ENCODE results near the gene TRAPPC8.

TRAPPC8 gene

DNA sequence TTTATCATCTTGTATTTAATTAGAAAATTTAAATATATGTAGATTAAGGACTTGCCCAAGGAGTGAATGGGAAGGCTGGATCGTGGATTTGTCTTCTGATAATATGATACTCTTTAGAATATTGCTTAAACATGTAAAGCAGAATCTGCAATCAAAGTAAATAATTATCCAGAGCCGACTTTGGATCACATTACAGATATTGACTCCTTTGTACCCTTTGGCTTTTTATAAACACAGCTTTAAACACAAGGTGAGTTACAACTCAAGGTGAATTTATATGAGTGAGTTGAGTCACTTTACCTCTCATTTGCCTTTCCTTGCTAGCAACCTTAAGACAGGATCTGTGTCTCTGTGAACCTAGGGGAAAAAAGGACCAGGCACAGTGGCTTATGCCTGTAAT lies 144.5 kb downstream of the TRAPPC8 start:
- TF ChIP-seq, protein P1, sequence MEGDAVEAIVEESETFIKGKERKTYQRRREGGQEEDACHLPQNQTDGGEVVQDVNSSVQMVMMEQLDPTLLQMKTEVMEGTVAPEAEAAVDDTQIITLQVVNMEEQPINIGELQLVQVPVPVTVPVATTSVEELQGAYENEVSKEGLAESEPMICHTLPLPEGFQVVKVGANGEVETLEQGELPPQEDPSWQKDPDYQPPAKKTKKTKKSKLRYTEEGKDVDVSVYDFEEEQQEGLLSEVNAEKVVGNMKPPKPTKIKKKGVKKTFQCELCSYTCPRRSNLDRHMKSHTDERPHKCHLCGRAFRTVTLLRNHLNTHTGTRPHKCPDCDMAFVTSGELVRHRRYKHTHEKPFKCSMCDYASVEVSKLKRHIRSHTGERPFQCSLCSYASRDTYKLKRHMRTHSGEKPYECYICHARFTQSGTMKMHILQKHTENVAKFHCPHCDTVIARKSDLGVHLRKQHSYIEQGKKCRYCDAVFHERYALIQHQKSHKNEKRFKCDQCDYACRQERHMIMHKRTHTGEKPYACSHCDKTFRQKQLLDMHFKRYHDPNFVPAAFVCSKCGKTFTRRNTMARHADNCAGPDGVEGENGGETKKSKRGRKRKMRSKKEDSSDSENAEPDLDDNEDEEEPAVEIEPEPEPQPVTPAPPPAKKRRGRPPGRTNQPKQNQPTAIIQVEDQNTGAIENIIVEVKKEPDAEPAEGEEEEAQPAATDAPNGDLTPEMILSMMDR (conservative IDR thresholded peaks at IDR 0.05; ENCODE audit: low read depth, low read length), result no peak
- DNase-seq (ENCODE audit: low read depth), result no peak
- H3K4me3 ChIP-seq (ENCODE audit: low read length), result no peak overlapping the region

DNA sequence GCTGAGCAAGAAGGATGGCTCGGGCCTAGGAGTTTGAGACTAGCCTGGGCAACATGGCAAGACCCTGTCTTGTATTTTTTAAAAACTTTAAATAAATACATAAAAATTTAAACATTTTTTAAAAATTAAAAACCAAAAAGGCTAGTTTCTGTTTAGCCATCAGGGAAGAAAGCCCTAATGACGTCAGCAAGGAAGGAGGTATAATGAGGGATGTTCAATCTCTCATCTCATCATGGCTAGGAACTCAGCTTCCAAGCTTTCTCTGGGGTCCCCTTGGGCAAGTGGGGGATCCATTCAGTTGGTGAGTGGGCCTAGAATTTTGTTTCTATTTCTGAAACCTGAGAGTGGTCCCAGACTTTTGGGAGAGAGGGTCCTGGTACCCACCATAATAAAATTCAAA lies 147.2 kb downstream of the TRAPPC8 start:
- TF ChIP-seq, protein P1 (conservative IDR thresholded peaks at IDR 0.05; ENCODE audit: low read depth, low read length), result no peak
- H3K4me3 ChIP-seq (ENCODE audit: low read length), result no peak overlapping the region
- DNase-seq (ENCODE audit: low read depth), result no peak

DNA sequence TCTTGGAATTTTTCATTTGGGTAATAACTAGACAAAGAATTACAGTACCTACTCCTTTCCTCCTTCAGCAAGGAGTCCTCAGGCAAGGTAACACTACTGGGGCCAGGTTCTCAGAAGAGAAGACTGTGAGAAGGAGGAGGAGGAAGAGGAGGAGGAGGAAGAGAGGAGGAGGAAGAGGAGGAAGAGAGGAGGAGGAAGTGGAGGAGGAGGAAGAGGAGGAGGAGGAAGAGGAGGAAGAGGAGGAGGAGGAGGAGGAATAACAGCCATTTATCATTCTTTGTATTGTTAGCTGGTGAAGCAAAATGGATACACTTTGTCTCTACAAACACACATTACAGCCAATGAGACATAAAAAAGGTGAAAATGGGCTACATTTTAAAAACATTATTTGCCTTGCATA lies 149.4 kb downstream of the TRAPPC8 start:
- no peak for DNase-seq (ENCODE audit: low read depth)
- no peak overlapping the region for H3K4me3 ChIP-seq (ENCODE audit: low read length)
- TF ChIP-seq, protein P1 (conservative IDR thresholded peaks at IDR 0.05; ENCODE audit: low read depth, low read length), result no peak

DNA sequence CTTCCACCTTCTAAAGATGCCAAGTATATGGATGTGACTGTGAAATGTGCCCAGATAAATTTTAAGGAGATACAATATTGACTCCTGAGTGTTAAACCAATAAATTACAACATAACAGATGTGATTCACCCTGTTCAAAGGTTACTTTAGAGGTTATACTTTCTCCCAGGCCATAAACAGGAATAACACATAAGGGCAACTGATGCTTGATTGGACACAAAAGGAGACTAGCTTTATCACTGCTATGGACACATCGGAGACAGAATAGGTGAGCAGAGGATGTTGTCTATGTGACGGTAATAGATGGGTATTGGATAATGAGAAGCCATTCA lies 150.4 kb downstream of the TRAPPC8 start:
- no peak overlapping the region for H3K4me3 ChIP-seq (ENCODE audit: low read length)
- DNase-seq (ENCODE audit: low read depth), result no peak
- TF ChIP-seq, protein P1 (conservative IDR thresholded peaks at IDR 0.05; ENCODE audit: low read depth, low read length), result no peak

DNA sequence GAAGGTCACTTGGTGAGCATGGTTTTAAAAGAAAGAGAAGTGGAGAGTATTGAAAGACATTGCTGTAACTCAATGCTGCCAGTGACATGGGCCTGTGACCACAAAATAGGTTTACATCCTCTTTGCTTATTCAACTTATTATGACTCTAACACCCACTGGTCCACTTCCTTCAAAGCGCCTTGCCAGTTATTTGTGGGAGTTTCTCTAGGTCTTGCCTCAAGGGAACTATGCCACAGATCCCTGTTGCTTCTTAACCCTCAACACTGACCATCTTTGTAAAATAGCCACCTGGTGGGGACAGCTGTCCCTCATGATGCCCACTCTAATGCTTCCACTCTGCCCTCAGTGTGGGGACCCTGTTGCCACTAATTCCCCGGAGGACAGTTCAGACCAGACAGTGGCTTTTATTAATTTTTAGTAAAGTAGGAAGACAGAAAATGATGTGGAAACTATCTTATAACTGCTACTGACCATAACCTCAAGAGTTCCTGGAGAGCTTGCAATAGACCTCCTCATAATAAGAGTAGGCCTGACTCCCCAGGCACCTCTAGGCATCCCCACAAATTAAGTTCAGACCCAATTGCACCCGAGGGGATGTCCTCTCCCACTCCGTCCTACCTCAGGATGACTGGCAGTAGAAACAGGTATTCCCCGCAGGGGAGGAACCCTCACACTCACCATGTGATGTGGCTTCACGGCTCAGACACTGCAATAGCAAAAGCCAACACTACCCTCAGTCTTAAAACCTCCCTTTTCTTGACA lies 150.9 kb downstream of the TRAPPC8 start:
- no peak for DNase-seq (ENCODE audit: low read depth)
- no peak overlapping the region for H3K4me3 ChIP-seq (ENCODE audit: low read length)
- TF ChIP-seq, protein P1 (conservative IDR thresholded peaks at IDR 0.05; ENCODE audit: low read depth, low read length), result no peak

DNA sequence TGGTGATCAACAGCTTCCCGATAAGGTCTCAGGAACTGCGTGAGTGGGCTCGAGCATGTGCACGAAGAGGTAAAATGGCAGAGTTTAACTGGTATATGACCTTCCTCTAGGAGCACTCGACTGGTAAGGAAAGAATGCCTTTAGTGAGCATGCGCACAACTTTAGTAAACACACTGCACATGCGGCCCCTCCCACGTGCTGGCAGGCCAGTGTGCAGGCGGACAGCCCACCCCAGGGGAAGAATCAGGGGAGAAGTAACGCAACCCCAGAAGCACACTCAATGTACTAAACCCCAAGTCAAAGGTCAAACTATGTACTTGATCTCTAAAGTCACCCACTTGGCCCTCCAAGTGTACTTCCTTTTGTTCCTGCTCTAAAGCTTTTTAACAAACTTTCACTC lies 153.5 kb downstream of the TRAPPC8 start:
- TF ChIP-seq, protein P1 (conservative IDR thresholded peaks at IDR 0.05; ENCODE audit: low read depth, low read length), result no peak
- DNase-seq (ENCODE audit: low read depth), result no peak
- H3K4me3 ChIP-seq (ENCODE audit: low read length), result no peak overlapping the region

DNA sequence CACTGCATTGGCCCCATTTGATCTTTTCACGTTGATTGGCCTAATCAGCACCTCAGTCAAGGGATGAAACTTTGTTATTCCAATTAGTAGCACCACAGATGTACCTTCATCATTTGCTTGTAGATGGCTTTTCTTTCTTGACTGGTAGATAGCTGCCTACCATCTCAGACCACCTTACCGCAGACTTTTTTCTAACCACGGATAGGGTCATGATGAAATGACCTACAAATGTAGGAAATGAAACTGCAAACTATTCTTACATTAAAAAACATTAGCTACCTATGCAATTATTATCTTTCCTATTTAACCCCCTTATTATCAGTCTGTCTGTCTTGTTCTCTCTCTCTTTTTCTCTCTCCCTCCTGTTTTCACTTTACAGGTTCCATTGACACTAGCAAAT lies 159.9 kb downstream of the TRAPPC8 start:
- TF ChIP-seq, protein P1 (conservative IDR thresholded peaks at IDR 0.05; ENCODE audit: low read depth, low read length), result no peak
- H3K4me3 ChIP-seq (ENCODE audit: low read length), result no peak overlapping the region
- no peak for DNase-seq (ENCODE audit: low read depth)

All from retinal pigment epithelial cell (primary cell).